ENCODE data around the gene FSTL3. TPM values are rescaled to one million over a fixed set of nuclear protein-coding genes. Genes with fewer than 3 reads are reported as not detected.

FSTL3 gene
- total and polyA plus RNA-seq, 4 donors = 2.2 to 8.4 (median 6.0) TPM

GRCh38 chr19:629961-630714 is 46.1 kb upstream of the FSTL3 start:
- Histone ChIP-seq H3K27me3 (ENCODE audit: control insufficient read depth in 4 of 4, insufficient read depth in 4 of 4, low read length in 3 of 4) (no peaks in the 10 kb centered on the region), H3K4me3 (ENCODE audit: low read depth in 1 of 3, low read length in 3 of 3) (no peak overlapping the region), H3K9ac (ENCODE audit: low read depth in 1 of 2, low read length in 2 of 2) (no peak overlapping the region), H3K36me3 (ENCODE audit: control insufficient read depth in 4 of 4, insufficient read depth in 3 of 4, low read depth in 1 of 4, low read length in 3 of 4) (peaks cover 3 to 16% (median 13%) of the 10 kb centered on the region in 4 donors), H3K27ac (ENCODE audit: low read depth in 1 of 2, low read length in 2 of 2) (no peak overlapping the region), H3K4me1 (ENCODE audit: control insufficient read depth in 4 of 4, insufficient read depth in 4 of 4, low read length in 3 of 4) (peaks cover 11 to 22% (median 16%) of the 10 kb centered on the region in 4 donors), H3K9me3 (ENCODE audit: control insufficient read depth in 4 of 4, low read length in 3 of 4) (no peaks in the 10 kb centered on the region)
- whole genome bisulfite sequencing = 94% methylated on average over 30 of the region's 30 CpGs
- TF ChIP-seq ZBTB33 (IDR thresholded peaks at IDR 0.05) (no peak), EGR1 (IDR thresholded peaks at IDR 0.05; ENCODE audit: low read depth in 2 of 2) (no peak), SP1 (IDR thresholded peaks at IDR 0.05) (no peak), RXRA (IDR thresholded peaks at IDR 0.05) (no peak), HNF4G (IDR thresholded peaks at IDR 0.05) (no peak), ATF3 (IDR thresholded peaks at IDR 0.05) (no peak)
- DNase-seq (ENCODE audit: low spot score) = no peak

GRCh38 chr19:632579-633067 is 43.6 kb upstream of the FSTL3 start:
- TF ChIP-seq REST (IDR thresholded peaks at IDR 0.05) (no peak), SP1 (IDR thresholded peaks at IDR 0.05) (peak; percentile 18)
- Histone ChIP-seq H3K9me3 (ENCODE audit: control insufficient read depth in 4 of 4, low read length in 3 of 4) (no peaks in the 10 kb centered on the region), H3K27ac (ENCODE audit: low read depth in 1 of 2, low read length in 2 of 2) (peak overlapping the region; percentile 64 to 69), H3K4me3 (ENCODE audit: low read depth in 1 of 3, low read length in 3 of 3) (peak overlapping the region; percentile 73 to 95 (median 88)), H3K9ac (ENCODE audit: low read depth in 1 of 2, low read length in 2 of 2) (peak overlapping the region; percentile 45 to 90), H3K36me3 (ENCODE audit: control insufficient read depth in 4 of 4, insufficient read depth in 3 of 4, low read depth in 1 of 4, low read length in 3 of 4) (peaks cover 2 to 12% (median 9%) of the 10 kb centered on the region in 4 donors), H3K27me3 (ENCODE audit: control insufficient read depth in 4 of 4, insufficient read depth in 4 of 4, low read length in 3 of 4) (no peaks in the 10 kb centered on the region), H3K4me1 (ENCODE audit: control insufficient read depth in 4 of 4, insufficient read depth in 4 of 4, low read length in 3 of 4) (peaks cover 11 to 22% (median 16%) of the 10 kb centered on the region in 4 donors)
- peak; percentile 54 for DNase-seq (ENCODE audit: low spot score)
- WGBS = 1% methylated on average over 35 of the region's 35 CpGs

GRCh38 chr19:633068-633785 is 43.0 kb upstream of the FSTL3 start, which contains the start of gene POLRMT:
TSS of gene POLRMT (minus strand) at chr19:633537. CDS start at chr19:633512, 25 bp downstream.
- peaks cover 11 to 22% (median 16%) of the 10 kb centered on the region in 4 donors for H3K4me1 ChIP-seq (ENCODE audit: control insufficient read depth in 4 of 4, insufficient read depth in 4 of 4, low read length in 3 of 4)
- peaks cover 2 to 10% (median 9%) of the 10 kb centered on the region in 4 donors for H3K36me3 ChIP-seq (ENCODE audit: control insufficient read depth in 4 of 4, insufficient read depth in 3 of 4, low read depth in 1 of 4, low read length in 3 of 4)
- no peaks in the 10 kb centered on the region for H3K9me3 ChIP-seq (ENCODE audit: control insufficient read depth in 4 of 4, low read length in 3 of 4)
- H3K27me3 ChIP-seq (ENCODE audit: control insufficient read depth in 4 of 4, insufficient read depth in 4 of 4, low read length in 3 of 4) = no peaks in the 10 kb centered on the region
- H3K9ac ChIP-seq (ENCODE audit: low read depth in 1 of 2, low read length in 2 of 2) = peak within 1 kb of the TSS; percentile 45 to 90
- H3K4me3 ChIP-seq (ENCODE audit: low read depth in 1 of 3, low read length in 3 of 3) = peak within 1 kb of the TSS; percentile 73 to 95 (median 88)
- peak; percentile 98 for DNase-seq (ENCODE audit: low spot score)
- WGBS = under 1% methylated on average over 67 of the region's 67 CpGs
- TF ChIP-seq GABPA (IDR thresholded peaks at IDR 0.05 in 1 of 2, conservative IDR thresholded peaks at IDR 0.05 in 1 of 2) (peak; percentile 82 to 93), NR2F2 (IDR thresholded peaks at IDR 0.05) (peak; percentile 41), HNF4A (conservative IDR thresholded peaks at IDR 0.05) (peak in 1 of 2 donors; percentile 13), EGR1 (IDR thresholded peaks at IDR 0.05; ENCODE audit: low read depth in 2 of 2) (peak in 1 of 2 donors; percentile 28), SP1 (IDR thresholded peaks at IDR 0.05) (peak; percentile 69), FOXA1 (IDR thresholded peaks at IDR 0.05) (no peak), YY1 (IDR thresholded peaks at IDR 0.05) (peak; percentile 82), CTCF (IDR thresholded peaks at IDR 0.05; ENCODE audit: low read depth, low read length, missing input control) (peak; percentile 20), FOXA2 (IDR thresholded peaks at IDR 0.05) (no peak), MAX (IDR thresholded peaks at IDR 0.05) (peak; percentile 91)
- peak within 1 kb of the TSS; percentile 64 to 69 for H3K27ac ChIP-seq (ENCODE audit: low read depth in 1 of 2, low read length in 2 of 2)
